B cell (primary cell): Measurements from ENCODE around the gene HBA1. TPM values are rescaled to one million over a fixed set of nuclear protein-coding genes. Genes with fewer than 3 reads are reported as not detected.

Source experiments
- ATAC-seq: fragments of 200-7000 bp; cut with Tn5 transposase; one replicate; pipeline ENCODE4 v1.10.0; 2021; ENCODE audit warnings: low read depth, mild to moderate bottlenecking, moderate number of reproducible peaks, moderate library complexity
- CTCF ChIA-PET: fragments of 350-600 bp; sonication (Branson Sonifier 250); formaldehyde crosslinking; loops from one replicate; lab custom pipeline; 2021; ENCODE audit warnings: antibody characterized with exemption, inconsistent platforms; lab: Charles Lee
- POLR2A ChIA-PET: fragments of 350-600 bp; sonication (Branson Sonifier 250); formaldehyde crosslinking; loops from one replicate; lab custom pipeline; 2021; ENCODE audit warnings: antibody characterized with exemption; lab: Charles Lee
- DNase-seq: peaks from one replicate; pipeline ENCODE4 v3.0.0; 2013
- H2AFZ ChIP-seq: 2 replicates; pipeline ENCODE4 v1.6.1; 2012; ENCODE audit warnings: mild to moderate bottlenecking, low read depth, low read length; ENCODE audit not compliant: insufficient read depth, poor library complexity, severe bottlenecking
- H3K27ac ChIP-seq, 2 donors: 1 replicate in 1 of 2; 2 replicates in 1 of 2; pipeline ENCODE4 v1.5.1; 2012 to 2013; ENCODE audit warnings: low read length in 2 of 2, mild to moderate bottlenecking in 2 of 2, moderate library complexity in 1 of 2
- H3K27me3 ChIP-seq, 4 experiments: fragments of 200-600 bp in 1 of 4; sonication (generic) in 1 of 4; replicated peaks in 1 of 4; 1 replicate in 2 of 4; 2 replicates in 2 of 4; pipeline versions ENCODE4 v1.6.1 to v1.7.0; 2013 to 2016; ENCODE audit warnings: low read length in 3 of 4, mild to moderate bottlenecking in 2 of 4, mixed read lengths in 1 of 4, moderate library complexity in 1 of 4; ENCODE audit not compliant: insufficient read depth in 4 of 4, control insufficient read depth in 3 of 4; ENCODE audit errors: control extremely low read depth in 1 of 4
- H3K36me3 ChIP-seq, 2 experiments: replicated peaks in 1 of 2; 1 replicate in 1 of 2; 2 replicates in 1 of 2; pipeline versions ENCODE4 v1.6.1 to v1.7.1; 2013; ENCODE audit warnings: low read length in 1 of 2; ENCODE audit not compliant: insufficient read depth in 2 of 2, control insufficient read depth in 1 of 2; ENCODE audit errors: control extremely low read depth in 1 of 2, extremely low read depth in 1 of 2
- H3K4me1 ChIP-seq, 2 donors: fragments of 200-600 bp in 1 of 2; sonication (generic) in 1 of 2; 1 replicate in 1 of 2; 2 replicates in 1 of 2; pipeline versions ENCODE4 v1.5.1 to v1.6.1; 2013 to 2017; ENCODE audit warnings: low read length in 2 of 2; ENCODE audit not compliant: control insufficient read depth in 2 of 2, insufficient read depth in 2 of 2
- H3K4me2 ChIP-seq: replicated peaks from 2 replicates; pipeline ENCODE3; 2012; ENCODE audit warnings: mild to moderate bottlenecking, low read depth, low read length; ENCODE audit not compliant: poor library complexity, severe bottlenecking
- H3K4me3 ChIP-seq, 5 experiments: fragments of 200-600 bp in 1 of 5; sonication (generic) in 1 of 5; 1 replicate in 3 of 5; 2 replicates in 2 of 5; pipeline versions ENCODE4 v1.5.1 to v1.7.0; 2011 to 2016; ENCODE audit warnings: low read length in 4 of 5, mild to moderate bottlenecking in 4 of 5, low read depth in 2 of 5, control low read depth in 1 of 5, moderate library complexity in 1 of 5; ENCODE audit not compliant: insufficient read depth in 1 of 5; ENCODE audit errors: control extremely low read depth in 1 of 5, extremely low read depth in 1 of 5
- H3K79me2 ChIP-seq: fragments of 200-600 bp; sonication (generic); one replicate; pipeline ENCODE4 v1.6.0; 2016; ENCODE audit warnings: low read length; ENCODE audit not compliant: control insufficient read depth, insufficient read depth
- H3K9ac ChIP-seq: fragments of 200-600 bp; sonication (generic); 2 replicates; pipeline ENCODE4 v1.6.1; 2017; ENCODE audit warnings: mild to moderate bottlenecking, low read length, moderate library complexity
- H3K9me3 ChIP-seq, 3 donors: one replicate each; pipeline versions ENCODE4 v1.6.1 to v1.7.1; 2013; ENCODE audit warnings: low read length in 2 of 3; ENCODE audit not compliant: control insufficient read depth in 2 of 3, insufficient read depth in 1 of 3; ENCODE audit errors: control extremely low read depth in 1 of 3
- H4K20me1 ChIP-seq: 2 replicates; pipeline ENCODE4 v1.6.0; 2012; ENCODE audit warnings: mild to moderate bottlenecking, low read length; ENCODE audit not compliant: insufficient read depth, control insufficient read depth, poor library complexity, severe bottlenecking
- H3K27ac Mint-ChIP-seq: one replicate; pipeline ENCODE4 v1.8.0; 2021; ENCODE audit warnings: mixed read lengths
- H3K27me3 Mint-ChIP-seq: one replicate; pipeline ENCODE4 v1.8.0; 2021; ENCODE audit warnings: mixed read lengths
- H3K4me1 Mint-ChIP-seq: one replicate; pipeline ENCODE4 v1.8.0; 2021; ENCODE audit warnings: mixed read lengths
- H3K4me3 Mint-ChIP-seq: one replicate; pipeline ENCODE4 v1.8.0; 2021; ENCODE audit warnings: mixed read lengths
- H3K9me3 Mint-ChIP-seq: one replicate; pipeline ENCODE4 v1.8.0; 2022; ENCODE audit warnings: mixed read lengths; ENCODE audit not compliant: insufficient read depth
- EZH2 ChIP-seq: IDR thresholded peaks from 2 replicates; pipeline ENCODE4 v1.6.1; 2012; ENCODE audit warnings: borderline replicate concordance, low read depth, mild to moderate bottlenecking, moderate library complexity, low read length; ENCODE audit not compliant: insufficient read depth, poor library complexity, severe bottlenecking
- WGBS: methylation state at CpG from one replicate; pipeline ENCODE4 v1.1.5; 2013; ENCODE audit warnings: missing lambda C conversion rate; ENCODE audit not compliant: insufficient coverage; 5-methylcytosine and 5-hydroxymethylcytosine counted together
- intact Hi-C: fragments of 100-400 bp; cut with micrococcal nuclease; formaldehyde crosslinking; loops from one replicate; pipeline ENCODE4 v1.10.0; 2022
- polyA plus RNA-seq: library from polyadenylated mRNA; depleted of rRNA; stranded (reverse); fragments of >200 nt; gene quantifications from 2 replicates; pipeline ENCODE4 v1.2.3, GENCODE V29; 2012
- total RNA-seq, 2 donors: library from RNA; stranded (reverse); fragments of 120-200 nt in 1 of 2; gene quantifications; 1 replicate in 1 of 2; 2 replicates in 1 of 2; pipeline versions ENCODE4 v1.2.3 to v1.2.4, GENCODE V29; 2013 to 2022
- TF ChIP-seq, protein P1 (sequence below): fragments of 200-600 bp; IDR thresholded peaks from one replicate; pipeline ENCODE4 v1.8.0; 2022; ENCODE audit warnings: antibody characterized with exemption, mild to moderate bottlenecking

Gene HBA1
- total and polyA plus RNA-seq, 2 donors (not counting 1 experiment from before 2014, with no cell fraction given), result 38.5 to 283 TPM

DNA sequence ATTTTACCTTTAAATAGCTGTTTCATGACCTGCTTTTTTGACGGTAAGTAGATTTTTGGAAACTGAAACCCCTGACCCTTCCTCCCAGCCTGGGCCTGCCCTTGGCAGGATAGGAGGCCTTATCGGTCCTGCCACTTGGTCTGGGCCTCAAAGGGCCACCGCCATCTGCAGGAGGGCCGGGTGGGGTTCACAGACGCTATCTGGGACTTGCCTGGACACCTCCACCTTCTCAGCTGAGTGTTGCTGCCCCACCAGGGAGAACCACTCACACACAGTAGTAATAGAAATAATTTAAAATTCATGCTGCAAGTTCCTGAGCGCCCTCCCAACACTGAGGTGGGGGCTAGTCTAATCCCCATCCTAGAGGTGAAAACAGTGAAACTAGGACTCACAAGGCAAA is 33.4 kb upstream of the HBA1 start:
- Mint-ChIP-seq H3K4me3 (no peak overlapping the region), H3K27me3 (peaks cover 22% of the 10 kb centered on the region), H3K9me3 (no peaks in the 10 kb centered on the region), H3K4me1 (peaks cover 4% of the 10 kb centered on the region), H3K27ac (no peak overlapping the region)
- intact Hi-C loops, result no loop called here
- POLR2A ChIA-PET, result no interaction called here
- no peak overlapping the region for H3K27ac ChIP-seq
- CTCF ChIA-PET, result no interaction called here
- TF ChIP-seq EZH2, result no peak
- H3K9ac ChIP-seq, result no peak overlapping the region
- H3K4me2 ChIP-seq, result no peak overlapping the region
- H3K79me2 ChIP-seq, result peaks cover 2% of the 10 kb centered on the region
- H2AFZ ChIP-seq, result no peak overlapping the region
- no peak overlapping the region for H3K4me3 ChIP-seq
- H3K27me3 ChIP-seq, result peaks cover 0 to 7% (median 0%) of the 10 kb centered on the region in 4 experiments
- H4K20me1 ChIP-seq, result no peaks in the 10 kb centered on the region
- WGBS, result 92% methylated on average over 6 of the region's 6 CpGs
- no peak for ATAC-seq
- peaks cover 0 to 7% (median 0%) of the 10 kb centered on the region in 3 donors for H3K9me3 ChIP-seq
- H3K36me3 ChIP-seq, result no peaks in the 10 kb centered on the region
- H3K4me1 ChIP-seq, result no peaks in the 10 kb centered on the region
- no peak for DNase-seq

DNA sequence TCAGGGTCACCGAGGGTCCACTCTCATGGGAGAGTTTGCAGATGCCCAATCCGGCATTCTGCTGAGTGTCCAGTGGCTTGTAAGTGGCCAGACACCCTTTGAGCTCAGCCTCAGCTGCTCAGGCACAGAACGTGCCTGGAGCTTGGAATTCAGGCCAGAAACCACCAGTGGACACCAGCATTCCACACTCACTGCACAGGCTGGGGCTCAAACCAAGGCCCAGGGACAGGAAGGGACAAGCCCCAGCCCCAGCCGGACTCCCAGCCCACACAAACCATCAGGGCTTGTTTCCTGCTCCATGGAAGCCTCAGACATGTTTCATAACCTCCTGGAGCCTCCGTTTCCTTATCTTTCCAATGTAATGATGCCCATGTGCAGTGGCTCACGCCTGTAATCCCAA is 33.0 kb upstream of the HBA1 start:
- no peaks in the 10 kb centered on the region for H3K79me2 ChIP-seq
- Mint-ChIP-seq H3K4me3 (no peak overlapping the region), H3K27ac (no peak overlapping the region), H3K4me1 (peaks cover 3% of the 10 kb centered on the region), H3K9me3 (no peaks in the 10 kb centered on the region), H3K27me3 (peaks cover 24% of the 10 kb centered on the region)
- WGBS, result 72% methylated on average over 6 of the region's 6 CpGs
- CTCF ChIA-PET, result no interaction called here
- TF ChIP-seq, protein P1, sequence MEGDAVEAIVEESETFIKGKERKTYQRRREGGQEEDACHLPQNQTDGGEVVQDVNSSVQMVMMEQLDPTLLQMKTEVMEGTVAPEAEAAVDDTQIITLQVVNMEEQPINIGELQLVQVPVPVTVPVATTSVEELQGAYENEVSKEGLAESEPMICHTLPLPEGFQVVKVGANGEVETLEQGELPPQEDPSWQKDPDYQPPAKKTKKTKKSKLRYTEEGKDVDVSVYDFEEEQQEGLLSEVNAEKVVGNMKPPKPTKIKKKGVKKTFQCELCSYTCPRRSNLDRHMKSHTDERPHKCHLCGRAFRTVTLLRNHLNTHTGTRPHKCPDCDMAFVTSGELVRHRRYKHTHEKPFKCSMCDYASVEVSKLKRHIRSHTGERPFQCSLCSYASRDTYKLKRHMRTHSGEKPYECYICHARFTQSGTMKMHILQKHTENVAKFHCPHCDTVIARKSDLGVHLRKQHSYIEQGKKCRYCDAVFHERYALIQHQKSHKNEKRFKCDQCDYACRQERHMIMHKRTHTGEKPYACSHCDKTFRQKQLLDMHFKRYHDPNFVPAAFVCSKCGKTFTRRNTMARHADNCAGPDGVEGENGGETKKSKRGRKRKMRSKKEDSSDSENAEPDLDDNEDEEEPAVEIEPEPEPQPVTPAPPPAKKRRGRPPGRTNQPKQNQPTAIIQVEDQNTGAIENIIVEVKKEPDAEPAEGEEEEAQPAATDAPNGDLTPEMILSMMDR, result no peak
- no peak for TF ChIP-seq EZH2
- H2AFZ ChIP-seq, result no peak overlapping the region
- peaks cover 0 to 9% (median 0%) of the 10 kb centered on the region in 4 experiments for H3K27me3 ChIP-seq
- peaks cover 0 to 7% (median 0%) of the 10 kb centered on the region in 3 donors for H3K9me3 ChIP-seq
- H3K4me1 ChIP-seq, result no peaks in the 10 kb centered on the region
- no peak for DNase-seq
- POLR2A ChIA-PET, result no interaction called here
- H3K9ac ChIP-seq, result no peak overlapping the region
- H3K4me2 ChIP-seq, result no peak overlapping the region
- intact Hi-C loops, result no loop called here
- H3K27ac ChIP-seq, result no peak overlapping the region
- ATAC-seq, result no peak
- no peak overlapping the region for H3K4me3 ChIP-seq
- no peaks in the 10 kb centered on the region for H3K36me3 ChIP-seq
- H4K20me1 ChIP-seq, result no peaks in the 10 kb centered on the region
